Small intestine (tissue), 7 donors: ENCODE data around the gene ARMH2. TPM values are rescaled to one million over a fixed set of nuclear protein-coding genes. Genes with fewer than 3 reads are reported as not detected.
"Not testable (repeated sequence)": the region's sequence is repeated elsewhere in the genome, so short reads cannot be mapped to it uniquely, and the experiment has no call there.

ENCODE experiments used
- DNase-seq, 2 donors: peaks; one replicate each; pipeline versions ENCODE4 v3.0.0 to v3.0.0-alpha.2; 2013
- FAIRE-seq: peaks from 2 replicates; lab custom pipeline; 2012; peaks lifted over from hg19 to GRCh38; lab: Jason Lieb, UNC
- H3K27ac ChIP-seq, 3 donors: one replicate each; pipeline ENCODE4 v1.5.1; 2013; ENCODE audit warnings: low read length in 2 of 3, mild to moderate bottlenecking in 2 of 3, control low read depth in 1 of 3, inconsistent platforms in 1 of 3, low read depth in 1 of 3, moderate library complexity in 1 of 3
- H3K27me3 ChIP-seq, 3 donors: one replicate each; pipeline ENCODE4 v1.6.1; 2013; ENCODE audit warnings: low read length in 3 of 3, inconsistent platforms in 1 of 3; ENCODE audit not compliant: control insufficient read depth in 3 of 3, insufficient read depth in 3 of 3
- H3K36me3 ChIP-seq, 3 donors: one replicate each; pipeline ENCODE4 v1.6.1; 2013; ENCODE audit warnings: low read length in 3 of 3, inconsistent platforms in 1 of 3, low read depth in 1 of 3, mild to moderate bottlenecking in 1 of 3, moderate library complexity in 1 of 3; ENCODE audit not compliant: control insufficient read depth in 3 of 3, insufficient read depth in 2 of 3
- H3K4me1 ChIP-seq, 3 donors: one replicate each; pipeline ENCODE4 v1.6.1; 2013; ENCODE audit warnings: low read length in 2 of 3, inconsistent platforms in 1 of 3, low read depth in 1 of 3, mild to moderate bottlenecking in 1 of 3, moderate library complexity in 1 of 3; ENCODE audit not compliant: control insufficient read depth in 3 of 3, insufficient read depth in 2 of 3
- H3K4me3 ChIP-seq, 3 donors: one replicate each; pipeline ENCODE4 v1.5.1; 2013; ENCODE audit warnings: low read length in 3 of 3, control low read depth in 1 of 3, inconsistent platforms in 1 of 3, low read depth in 1 of 3, mild to moderate bottlenecking in 1 of 3, moderate library complexity in 1 of 3
- H3K9me3 ChIP-seq, 2 donors: one replicate each; pipeline ENCODE4 v1.6.1; 2013; ENCODE audit warnings: low read depth in 1 of 2, low read length in 1 of 2; ENCODE audit not compliant: control insufficient read depth in 2 of 2, insufficient read depth in 1 of 2
- WGBS, 3 donors: extraction: QIAGEN DNeasy Blood & Tissue Kit; methylation state at CpG; one replicate each; pipeline ENCODE4 v1.1.7; 2013; 5-methylcytosine and 5-hydroxymethylcytosine counted together
- polyA plus RNA-seq, 4 donors: library from polyadenylated mRNA; stranded (reverse) in 3 of 4; unstranded in 1 of 4; fragments of 200-250 nt in 3 of 4; fragments of 120-200 nt in 1 of 4; gene quantifications; one replicate each; pipeline versions ENCODE4 v1.2.1 to v1.2.3, GENCODE V29; 2013
- donor health status: healthy with polysubstance abuse.
- donor health status: control.
- donor health status: control.
- donor health status: Bipolar disorder and iron deficiency.
- donor health status: healthy.

The ARMH2 gene
- polyA plus RNA-seq, 4 donors: not detected

DNA sequence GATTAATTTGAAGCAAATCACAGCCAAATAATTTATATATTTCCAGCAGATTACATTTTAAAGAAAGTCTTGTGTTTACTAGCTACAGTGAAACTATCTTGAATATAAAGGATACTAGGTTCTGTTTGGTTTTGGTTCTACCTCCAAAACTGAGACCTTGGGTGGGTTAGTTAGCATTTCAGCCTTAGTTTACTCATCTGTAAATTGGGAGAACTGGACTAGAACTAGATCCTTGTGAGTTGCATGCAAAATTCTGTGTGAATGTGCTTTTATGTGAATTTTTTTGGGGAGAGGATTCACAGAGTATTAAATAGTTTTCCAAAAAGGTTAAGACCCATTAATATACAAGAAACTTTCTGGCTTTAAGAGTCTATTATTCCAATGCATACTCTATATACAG, 19.8 kb downstream of the ARMH2 start:
- no peak for FAIRE-seq

DNA sequence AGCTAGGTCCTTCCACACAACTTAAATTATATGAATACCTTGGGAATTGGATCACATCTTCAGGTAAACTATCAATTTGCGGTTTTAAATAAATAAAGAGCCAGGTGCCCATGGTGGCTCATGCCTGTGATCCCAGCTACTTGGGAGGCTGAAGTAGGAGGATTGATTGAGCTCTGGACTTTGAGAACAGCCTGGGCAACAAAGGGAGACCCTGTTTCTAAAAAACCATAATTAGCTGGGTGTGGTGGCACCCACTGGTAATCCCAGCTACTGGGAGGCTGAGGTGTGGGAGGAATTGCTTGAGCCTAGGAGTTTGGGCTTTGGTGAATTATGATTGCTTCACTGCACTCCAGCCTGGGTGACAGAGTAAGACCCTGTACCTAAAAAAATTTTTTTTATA, 20.6 kb downstream of the ARMH2 start:
- Histone ChIP-seq H3K27ac (no peak overlapping the region), H3K4me1 (peaks cover 0 to 6% (median 3%) of the 10 kb centered on the region in 3 donors), H3K4me3 (no peak overlapping the region), H3K9me3 (no peaks in the 10 kb centered on the region), H3K36me3 (peaks cover 0 to 11% (median 0%) of the 10 kb centered on the region in 3 donors), H3K27me3 (no peaks in the 10 kb centered on the region)
- 21 to 84% (median 63%) methylated on average over 1 of the region's 1 CpG for WGBS, 3 donors
- DNase-seq: no peak
- FAIRE-seq: no peak

More for the DNA sequence above, 19.8 kb downstream of the ARMH2 start:
- peaks cover 0 to 6% (median 3%) of the 10 kb centered on the region in 3 donors for H3K4me1 ChIP-seq
- no peak overlapping the region for H3K4me3 ChIP-seq
- no peaks in the 10 kb centered on the region for H3K9me3 ChIP-seq
- peaks cover 0 to 11% (median 0%) of the 10 kb centered on the region in 3 donors for H3K36me3 ChIP-seq
- no peak for DNase-seq
- H3K27me3 ChIP-seq: no peaks in the 10 kb centered on the region
- no peak overlapping the region for H3K27ac ChIP-seq

DNA sequence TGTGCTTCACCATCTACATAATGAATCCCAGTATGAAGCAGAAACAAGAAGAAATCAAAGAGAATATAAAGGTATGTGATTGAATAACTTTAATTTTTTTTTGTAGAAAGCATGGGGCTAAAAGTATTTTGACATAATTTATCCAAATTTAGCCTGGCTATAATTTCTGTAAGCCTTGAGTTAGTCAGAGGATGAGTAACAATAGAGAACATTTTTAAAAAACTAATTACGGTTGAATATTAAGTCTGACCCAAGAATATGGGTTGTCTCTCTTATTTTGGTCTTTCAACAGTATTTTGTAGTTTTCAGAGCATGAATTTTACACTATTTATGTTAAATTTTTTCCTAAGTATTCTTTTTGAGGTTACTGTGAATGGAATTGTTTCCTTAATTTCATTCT, 21.5 kb downstream of the ARMH2 start:
- FAIRE-seq (no peak), DNase-seq (no peak)
- H3K27ac ChIP-seq: peak overlapping the region in 1 of 3 donors; percentile 100
- H3K4me3 ChIP-seq: no peak overlapping the region
- H3K4me1 ChIP-seq: peaks cover 0 to 6% (median 3%) of the 10 kb centered on the region in 3 donors
- peaks cover 0 to 11% (median 0%) of the 10 kb centered on the region in 3 donors for H3K36me3 ChIP-seq
- no peaks in the 10 kb centered on the region for H3K27me3 ChIP-seq
- no peaks in the 10 kb centered on the region for H3K9me3 ChIP-seq
- WGBS, 3 donors: 29 to 62% (median 30%) methylated on average over 1 of the region's 1 CpG

DNA sequence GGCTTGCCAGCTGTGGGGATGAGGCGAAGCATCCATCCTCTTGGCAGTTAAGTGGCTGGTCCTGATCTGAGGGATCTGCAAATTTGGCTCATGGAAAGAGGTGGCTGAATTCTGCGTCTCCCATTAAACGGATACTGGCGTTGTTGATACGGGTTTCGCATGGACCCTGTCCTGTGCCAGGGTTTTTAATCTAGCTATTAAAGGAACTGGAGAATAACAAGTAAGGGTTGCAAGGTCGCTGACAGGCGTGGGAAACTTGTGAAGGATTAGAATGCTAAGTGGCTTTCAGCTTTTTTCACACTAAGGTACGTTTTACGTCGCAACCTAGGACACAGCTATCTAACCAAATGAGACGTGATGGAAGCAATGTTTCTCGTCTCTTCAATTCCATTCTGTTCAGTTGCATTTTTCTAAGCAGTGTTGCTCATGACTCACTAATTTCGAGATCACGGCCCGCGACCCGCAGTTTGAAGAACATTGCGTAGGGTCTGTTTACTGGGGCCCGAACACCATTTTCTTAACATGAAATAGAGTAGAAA, 23.1 kb downstream of the ARMH2 start:
- no peak for FAIRE-seq
- Histone ChIP-seq H3K27me3 (no peaks in the 10 kb centered on the region), H3K4me3 (peak overlapping the region; percentile 45 to 100 (median 72)), H3K36me3 (peaks cover 0 to 3% (median 0%) of the 10 kb centered on the region in 3 donors), H3K9me3 (no peaks in the 10 kb centered on the region), H3K27ac (peak overlapping the region in 2 of 3 donors; percentile 96 to 100), H3K4me1 (peaks cover 0 to 4% (median 3%) of the 10 kb centered on the region in 3 donors)
- 0 to 5% (median 1%) methylated on average over 20 of the region's 20 CpGs for WGBS, 3 donors
- DNase-seq: no peak

DNA sequence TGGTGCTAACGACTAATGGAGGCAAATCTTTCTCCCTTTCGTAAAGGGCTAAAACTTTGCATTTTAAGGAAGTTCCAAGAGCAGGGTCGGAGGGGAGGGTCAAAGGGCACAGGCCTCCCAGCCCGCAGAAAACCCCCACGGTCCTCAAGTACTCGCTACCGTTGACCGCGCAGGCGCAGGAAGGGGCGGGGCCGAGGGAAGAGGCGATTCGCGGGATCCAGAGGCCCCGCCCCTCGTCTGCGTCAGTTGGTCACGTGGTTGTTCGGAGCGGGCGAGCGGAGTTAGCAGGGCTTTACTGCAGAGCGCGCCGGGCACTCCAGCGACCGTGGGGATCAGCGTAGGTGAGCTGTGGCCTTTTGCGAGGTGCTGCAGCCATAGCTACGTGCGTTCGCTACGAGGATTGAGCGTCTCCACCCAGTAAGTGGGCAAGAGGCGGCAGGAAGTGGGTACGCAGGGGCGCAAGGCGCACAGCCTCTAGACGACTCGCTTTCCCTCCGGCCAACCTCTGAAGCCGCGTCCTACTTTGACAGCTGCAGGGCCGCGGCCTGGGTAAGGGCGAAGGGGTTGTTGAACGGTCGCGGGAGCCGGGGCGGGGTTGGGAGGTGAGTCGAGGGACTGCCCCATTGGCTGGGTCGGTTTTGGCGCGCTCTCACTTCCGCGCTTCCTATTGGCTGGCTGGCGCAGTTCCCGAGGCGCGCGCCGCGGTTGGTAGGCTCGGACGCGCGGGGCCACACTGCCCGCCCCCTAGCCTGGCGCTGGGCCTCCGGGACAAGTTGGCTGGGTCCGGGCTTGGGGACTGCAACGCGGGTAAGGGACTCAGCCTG, 23.8 kb downstream of the ARMH2 start, which contains the start of gene GMNN:
GMNN (plus strand) TSS at position 242 of the 824 bp plus-strand sequence. CDS start 2,310 bp downstream, outside the sequence.
- peaks cover 0 to 3% (median 0%) of the 10 kb centered on the region in 3 donors for H3K36me3 ChIP-seq
- WGBS, 3 donors: 0 to 1% (median 1%) methylated on average over 73 to 75 of the region's 75 CpGs

DNA sequence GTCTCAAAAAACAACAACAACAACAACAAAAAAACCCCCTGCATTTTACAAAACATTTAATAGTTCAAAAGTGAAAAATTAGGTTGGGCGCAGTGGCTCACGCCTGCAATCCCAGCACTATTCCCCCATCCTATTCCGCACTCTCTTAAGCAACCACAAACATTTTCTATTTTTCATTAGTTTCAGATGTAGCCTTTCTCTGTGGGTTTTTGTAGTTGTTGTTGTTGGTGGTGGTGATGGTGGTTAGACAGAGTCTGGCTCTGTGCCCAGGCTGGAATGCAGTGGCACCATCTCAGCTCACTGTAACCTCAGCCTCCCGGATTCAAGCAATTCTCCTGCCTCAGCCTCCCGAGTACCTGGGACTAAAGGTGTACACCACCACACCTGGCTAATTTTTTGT, 30.4 kb downstream of the ARMH2 start:
- Histone ChIP-seq H3K4me1 (peaks cover 0 to 9% (median 0%) of the 10 kb centered on the region in 3 donors), H3K4me3 (no peak overlapping the region), H3K27me3 (no peaks in the 10 kb centered on the region), H3K9me3 (peaks cover 0 to 7% of the 10 kb centered on the region in 2 donors), H3K36me3 (no peaks in the 10 kb centered on the region), H3K27ac (no peak overlapping the region)
- no peak for DNase-seq
- 94 to 98% (median 97%) methylated on average over 5 of the region's 5 CpGs for WGBS, 3 donors
- FAIRE-seq: no peak

More for the DNA sequence above, 23.8 kb downstream of the ARMH2 start, which contains the start of gene GMNN:
- Histone ChIP-seq H3K27me3 (no peaks in the 10 kb centered on the region), H3K4me1 (peaks cover 0 to 3% (median 0%) of the 10 kb centered on the region in 3 donors), H3K27ac (peak within 1 kb of the TSS; percentile 84 to 100 (median 96)), H3K9me3 (no peaks in the 10 kb centered on the region), H3K4me3 (peak within 1 kb of the TSS; percentile 72 to 100 (median 87))
- DNase-seq (peak; percentile 97 to 98), FAIRE-seq (no peak)

DNA sequence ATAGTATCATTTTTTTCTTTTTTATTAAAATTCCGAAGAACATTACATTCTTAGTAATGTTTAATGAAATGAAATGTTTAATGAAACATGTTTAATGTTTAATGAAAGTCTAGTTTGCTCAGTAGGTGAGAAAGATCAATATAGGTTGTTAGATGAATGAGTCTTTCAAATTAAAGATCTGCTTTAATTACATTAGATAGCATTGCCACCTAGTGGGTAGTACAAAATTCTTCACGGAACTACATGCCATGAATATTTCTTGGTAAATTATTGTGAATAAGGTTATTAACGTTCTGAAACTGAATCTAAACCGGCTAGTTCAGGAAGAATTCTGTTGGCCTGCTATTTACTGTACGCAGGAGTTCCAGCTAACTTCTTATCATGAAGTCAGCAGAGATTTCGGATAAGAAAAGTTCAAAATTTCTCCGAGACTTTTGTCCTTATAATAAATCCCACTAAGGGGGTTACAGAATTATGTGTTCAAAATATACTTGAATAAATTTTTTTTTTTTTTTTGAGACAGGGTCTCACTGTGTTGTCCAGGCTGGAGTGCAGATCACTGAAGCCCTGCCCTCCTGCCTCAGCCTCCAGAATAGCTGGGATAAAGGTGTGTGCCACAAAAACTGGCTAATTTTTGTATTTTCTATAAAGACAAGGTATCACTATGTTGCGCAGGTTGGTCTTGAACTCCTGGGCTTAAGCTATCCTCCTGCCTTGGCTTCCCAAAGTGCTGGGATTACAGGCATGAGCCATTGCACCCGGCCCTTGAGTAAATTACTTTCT, 31.8 kb downstream of the ARMH2 start:
- H3K9me3 ChIP-seq: peaks cover 0 to 7% of the 10 kb centered on the region in 2 donors
- H3K36me3 ChIP-seq: no peaks in the 10 kb centered on the region
- peak; percentile 72 for FAIRE-seq
- H3K27ac ChIP-seq: no peak overlapping the region
- peaks cover 0 to 13% (median 0%) of the 10 kb centered on the region in 3 donors for H3K4me1 ChIP-seq
- 28 to 43% (median 31%) methylated on average over 9 of the region's 9 CpGs for WGBS, 3 donors
- H3K27me3 ChIP-seq: no peaks in the 10 kb centered on the region
- no peak overlapping the region for H3K4me3 ChIP-seq
- DNase-seq: peak; percentile 53 to 62

DNA sequence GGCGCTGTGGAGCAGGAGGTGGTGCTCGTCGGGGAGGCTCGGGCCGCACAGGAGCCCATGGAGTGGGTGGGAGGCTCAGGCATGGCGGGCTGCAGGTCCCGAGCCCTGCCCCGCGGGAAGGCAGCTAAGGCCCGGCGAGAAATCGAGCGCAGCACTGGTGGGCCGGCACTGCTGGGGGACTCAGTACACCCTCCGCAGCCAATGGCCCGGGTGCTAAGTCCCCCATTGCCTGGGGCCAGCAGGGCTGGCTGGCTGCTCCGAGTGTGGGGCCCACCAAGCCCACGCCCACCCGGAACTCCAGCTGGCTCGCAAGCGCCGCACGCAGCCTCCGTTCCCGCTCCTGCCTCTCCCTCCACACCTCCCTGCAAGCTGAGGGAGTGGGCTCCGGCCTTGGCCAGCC, 32.7 kb downstream of the ARMH2 start:
- H3K36me3 ChIP-seq, DNase-seq, H3K9me3 ChIP-seq, H3K27ac ChIP-seq, FAIRE-seq, H3K27me3 ChIP-seq, H3K4me3 ChIP-seq: not testable (repeated sequence)
- 91 to 100% (median 93%) methylated on average over 5 to 25 of the region's 26 CpGs for WGBS, 3 donors
- H3K4me1 ChIP-seq: peaks cover 0 to 13% (median 0%) of the 10 kb centered on the region in 3 donors
